ENCODE results near the gene SLC10A4.

Gene SLC10A4

GRCh38 chr4:48490012-48490679 is 7.0 kb downstream of the SLC10A4 start, which contains the start of gene ZAR1:
TSS of gene ZAR1 (plus strand) at chr4:48490252. CDS start at chr4:48490292, 40 bp downstream.
- H3K4me1 ChIP-seq (ENCODE audit: control insufficient read depth, insufficient read depth, low read length): no peaks in the 10 kb centered on the region
- no peak within 1 kb of the TSS for H3K9ac ChIP-seq (ENCODE audit: low read depth, low read length)
- H3K27me3 ChIP-seq (ENCODE audit: control insufficient read depth, insufficient read depth, low read length): peaks cover 68% of the 10 kb centered on the region
- no peaks in the 10 kb centered on the region for H3K36me3 ChIP-seq (ENCODE audit: insufficient read depth, low read length)
- H3K4me2 ChIP-seq (ENCODE audit: low read length): peak within 1 kb of the TSS; percentile 69
- H3K9me3 ChIP-seq (replicated peaks; ENCODE audit: low read length): no peaks in the 10 kb centered on the region
- H3K4me3 ChIP-seq (ENCODE audit: low read length): peak within 1 kb of the TSS; percentile 48

GRCh38 chr4:48490680-48491513 is 7.8 kb downstream of the SLC10A4 start:
- Histone ChIP-seq H3K9ac (ENCODE audit: low read depth, low read length) (no peak overlapping the region), H3K4me3 (ENCODE audit: low read length) (no peak overlapping the region), H3K36me3 (ENCODE audit: insufficient read depth, low read length) (peaks cover 2% of the 10 kb centered on the region), H3K4me1 (ENCODE audit: control insufficient read depth, insufficient read depth, low read length) (no peaks in the 10 kb centered on the region), H3K9me3 (replicated peaks; ENCODE audit: low read length) (no peaks in the 10 kb centered on the region), H3K27me3 (ENCODE audit: control insufficient read depth, insufficient read depth, low read length) (peaks cover 60% of the 10 kb centered on the region), H3K4me2 (ENCODE audit: low read length) (peak overlapping the region; percentile 69)

- H3K9me3 ChIP-seq (replicated peaks; ENCODE audit: low read length): no peaks in the 10 kb centered on the region
- H3K27me3 ChIP-seq (ENCODE audit: control insufficient read depth, insufficient read depth, low read length): peaks cover 57% of the 10 kb centered on the region
- peaks cover 3% of the 10 kb centered on the region for H3K36me3 ChIP-seq (ENCODE audit: insufficient read depth, low read length)
- H3K4me2 ChIP-seq (ENCODE audit: low read length): no peak overlapping the region
- H3K4me1 ChIP-seq (ENCODE audit: control insufficient read depth, insufficient read depth, low read length): no peaks in the 10 kb centered on the region
- no peak overlapping the region for H3K9ac ChIP-seq (ENCODE audit: low read depth, low read length)
- H3K4me3 ChIP-seq (ENCODE audit: low read length): no peak overlapping the region
Observed at GRCh38 chr4:48491514-48492176, 8.5 kb downstream of the SLC10A4 start.

- Histone ChIP-seq H3K9me3 (replicated peaks; ENCODE audit: low read length) (no peaks in the 10 kb centered on the region), H3K4me1 (ENCODE audit: control insufficient read depth, insufficient read depth, low read length) (no peaks in the 10 kb centered on the region), H3K4me3 (ENCODE audit: low read length) (no peak overlapping the region), H3K9ac (ENCODE audit: low read depth, low read length) (no peak overlapping the region), H3K36me3 (ENCODE audit: insufficient read depth, low read length) (peaks cover 6% of the 10 kb centered on the region), H3K27me3 (ENCODE audit: control insufficient read depth, insufficient read depth, low read length) (peaks cover 41% of the 10 kb centered on the region), H3K4me2 (ENCODE audit: low read length) (no peak overlapping the region)
Observed at GRCh38 chr4:48493452-48494100, 10.4 kb downstream of the SLC10A4 start.

- peaks cover 18% of the 10 kb centered on the region for H3K27me3 ChIP-seq (ENCODE audit: control insufficient read depth, insufficient read depth, low read length)
- H3K4me2 ChIP-seq (ENCODE audit: low read length): no peak overlapping the region
- H3K36me3 ChIP-seq (ENCODE audit: insufficient read depth, low read length): peaks cover 18% of the 10 kb centered on the region
- H3K9me3 ChIP-seq (replicated peaks; ENCODE audit: low read length): no peaks in the 10 kb centered on the region
- no peaks in the 10 kb centered on the region for H3K4me1 ChIP-seq (ENCODE audit: control insufficient read depth, insufficient read depth, low read length)
- no peak overlapping the region for H3K4me3 ChIP-seq (ENCODE audit: low read length)
- H3K9ac ChIP-seq (ENCODE audit: low read depth, low read length): no peak overlapping the region
Observed at GRCh38 chr4:48495941-48496340, 12.8 kb downstream of the SLC10A4 start.

- no peaks in the 10 kb centered on the region for H3K9me3 ChIP-seq (replicated peaks; ENCODE audit: low read length)
- peaks cover 18% of the 10 kb centered on the region for H3K36me3 ChIP-seq (ENCODE audit: insufficient read depth, low read length)
- H3K4me1 ChIP-seq (ENCODE audit: control insufficient read depth, insufficient read depth, low read length): no peaks in the 10 kb centered on the region
- no peaks in the 10 kb centered on the region for H3K27me3 ChIP-seq (ENCODE audit: control insufficient read depth, insufficient read depth, low read length)
- no peak overlapping the region for H3K9ac ChIP-seq (ENCODE audit: low read depth, low read length)
- no peak overlapping the region for H3K4me2 ChIP-seq (ENCODE audit: low read length)
- no peak overlapping the region for H3K4me3 ChIP-seq (ENCODE audit: low read length)
Observed at GRCh38 chr4:48498895-48499294, 15.8 kb downstream of the SLC10A4 start.

GRCh38 chr4:48499551-48500066 is 16.5 kb downstream of the SLC10A4 start:
- Histone ChIP-seq H3K4me2 (ENCODE audit: low read length) (no peak overlapping the region), H3K4me3 (ENCODE audit: low read length) (no peak overlapping the region), H3K4me1 (ENCODE audit: control insufficient read depth, insufficient read depth, low read length) (no peaks in the 10 kb centered on the region), H3K9me3 (replicated peaks; ENCODE audit: low read length) (no peaks in the 10 kb centered on the region), H3K9ac (ENCODE audit: low read depth, low read length) (no peak overlapping the region), H3K36me3 (ENCODE audit: insufficient read depth, low read length) (peaks cover 24% of the 10 kb centered on the region), H3K27me3 (ENCODE audit: control insufficient read depth, insufficient read depth, low read length) (no peaks in the 10 kb centered on the region)

GRCh38 chr4:48503233-48504025 is 20.3 kb downstream of the SLC10A4 start:
- Histone ChIP-seq H3K36me3 (ENCODE audit: insufficient read depth, low read length) (peaks cover 31% of the 10 kb centered on the region), H3K4me1 (ENCODE audit: control insufficient read depth, insufficient read depth, low read length) (no peaks in the 10 kb centered on the region), H3K4me3 (ENCODE audit: low read length) (no peak overlapping the region), H3K4me2 (ENCODE audit: low read length) (no peak overlapping the region), H3K9me3 (replicated peaks; ENCODE audit: low read length) (no peaks in the 10 kb centered on the region), H3K9ac (ENCODE audit: low read depth, low read length) (no peak overlapping the region), H3K27me3 (ENCODE audit: control insufficient read depth, insufficient read depth, low read length) (no peaks in the 10 kb centered on the region)

GRCh38 chr4:48504026-48504330 is 20.8 kb downstream of the SLC10A4 start:
- peaks cover 34% of the 10 kb centered on the region for H3K36me3 ChIP-seq (ENCODE audit: insufficient read depth, low read length)
- no peaks in the 10 kb centered on the region for H3K4me1 ChIP-seq (ENCODE audit: control insufficient read depth, insufficient read depth, low read length)
- H3K9ac ChIP-seq (ENCODE audit: low read depth, low read length): no peak overlapping the region
- no peaks in the 10 kb centered on the region for H3K9me3 ChIP-seq (replicated peaks; ENCODE audit: low read length)
- no peak overlapping the region for H3K4me2 ChIP-seq (ENCODE audit: low read length)
- no peaks in the 10 kb centered on the region for H3K27me3 ChIP-seq (ENCODE audit: control insufficient read depth, insufficient read depth, low read length)
- no peak overlapping the region for H3K4me3 ChIP-seq (ENCODE audit: low read length)

- no peak overlapping the region for H3K4me2 ChIP-seq (ENCODE audit: low read length)
- H3K9ac ChIP-seq (ENCODE audit: low read depth, low read length): no peak overlapping the region
- H3K27me3 ChIP-seq (ENCODE audit: control insufficient read depth, insufficient read depth, low read length): no peaks in the 10 kb centered on the region
- H3K36me3 ChIP-seq (ENCODE audit: insufficient read depth, low read length): peaks cover 34% of the 10 kb centered on the region
- H3K9me3 ChIP-seq (replicated peaks; ENCODE audit: low read length): no peaks in the 10 kb centered on the region
- H3K4me1 ChIP-seq (ENCODE audit: control insufficient read depth, insufficient read depth, low read length): no peaks in the 10 kb centered on the region
- H3K4me3 ChIP-seq (ENCODE audit: low read length): no peak overlapping the region
Observed at GRCh38 chr4:48504352-48504751, 21.2 kb downstream of the SLC10A4 start.
